Endodermal cell (in vitro differentiated cells): Measurements from ENCODE around the gene IFIT1B. TPM values are rescaled to one million over a fixed set of nuclear protein-coding genes. Genes with fewer than 3 reads are reported as not detected.

Experiments
- DNase-seq: peaks from one replicate; pipeline ENCODE4 v3.0.0-alpha.2; 2017
- H3K27ac ChIP-seq: 2 replicates; pipeline ENCODE4 v1.5.1; 2013; ENCODE audit warnings: mild to moderate bottlenecking, low read depth, low read length, moderate library complexity
- H3K27me3 ChIP-seq: 2 replicates; pipeline ENCODE4 v1.6.1; 2013; ENCODE audit warnings: mild to moderate bottlenecking, low read length, moderate library complexity; ENCODE audit not compliant: insufficient read depth, control insufficient read depth, poor library complexity, severe bottlenecking
- H3K36me3 ChIP-seq: 2 replicates; pipeline ENCODE4 v1.7.0; 2013; ENCODE audit warnings: mild to moderate bottlenecking, low read length, moderate library complexity; ENCODE audit not compliant: control insufficient read depth, insufficient read depth
- H3K4me1 ChIP-seq: one replicate; pipeline ENCODE4 v1.7.0; 2013; ENCODE audit warnings: low read length; ENCODE audit not compliant: control insufficient read depth, insufficient read depth
- H3K4me3 ChIP-seq: 2 replicates; pipeline ENCODE4 v1.5.1; 2013; ENCODE audit warnings: mild to moderate bottlenecking, low read length, moderate library complexity
- H3K9ac ChIP-seq: 2 replicates; pipeline ENCODE4 v1.6.1; 2013; ENCODE audit warnings: mild to moderate bottlenecking, low read length, moderate library complexity; ENCODE audit not compliant: poor library complexity, severe bottlenecking; ENCODE audit errors: extremely low read depth
- H3K9me3 ChIP-seq: 2 replicates; pipeline ENCODE4 v1.6.1; 2013; ENCODE audit warnings: mild to moderate bottlenecking, low read length, moderate library complexity; ENCODE audit not compliant: control insufficient read depth
- H3K27ac Mint-ChIP-seq: 2 replicates; pipeline ENCODE4 v1.8.0; 2020; ENCODE audit warnings: mixed read lengths
- H3K27me3 Mint-ChIP-seq: 2 replicates; pipeline ENCODE4 v1.8.0; 2021; ENCODE audit warnings: mild to moderate bottlenecking, mixed read lengths; ENCODE audit not compliant: insufficient read depth
- H3K36me3 Mint-ChIP-seq: 2 replicates; pipeline ENCODE4 v1.8.0; 2020; ENCODE audit warnings: low read depth, mixed read lengths
- H3K4me1 Mint-ChIP-seq: 2 replicates; pipeline ENCODE4 v1.8.0; 2020; ENCODE audit warnings: mixed read lengths
- H3K4me3 Mint-ChIP-seq: 2 replicates; pipeline ENCODE4 v1.8.0; 2020; ENCODE audit warnings: mild to moderate bottlenecking, moderate library complexity, mixed read lengths
- H3K9me3 Mint-ChIP-seq: 2 replicates; pipeline ENCODE4 v1.8.0; 2020; ENCODE audit warnings: mild to moderate bottlenecking, mixed read lengths
- WGBS, 2 experiments: methylation state at CpG; one replicate each; pipeline versions ENCODE4 v1.1.5 to v1.1.7; 2013; ENCODE audit warnings: missing lambda C conversion rate in 2 of 2, mixed read lengths in 1 of 2; ENCODE audit not compliant: insufficient coverage in 1 of 2, insufficient read length in 1 of 2; 5-methylcytosine and 5-hydroxymethylcytosine counted together
- total RNA-seq, 2 donors: library from RNA; stranded (reverse); fragmentation: NEBNext Ultra II Directional in 1 of 2; extraction: Animal tissue kit (Norgen Biotek cat#: 25700) in 1 of 2; gene quantifications; 2 replicates in 1 of 2; 3 replicates in 1 of 2; pipeline ENCODE4 v1.2.1, GENCODE V29; 2021
- TF ChIP-seq, protein P1 (sequence below): fragments of 200-600 bp; sonication (generic); conservative IDR thresholded peaks from 2 replicates; pipeline ENCODE4 v1.5.0; 2021; ENCODE audit warnings: antibody characterized with exemption, mild to moderate bottlenecking

The IFIT1B gene
- total RNA-seq, 2 donors from 2014 or later, result not detected

- whole genome bisulfite sequencing, 2 experiments, result 89 to 92% methylated on average over 3 of the region's 3 CpGs
- Mint-ChIP-seq H3K36me3 (no peaks in the 10 kb centered on the region), H3K4me1 (peaks cover 22% of the 10 kb centered on the region), H3K9me3 (no peaks in the 10 kb centered on the region), H3K4me3 (no peak overlapping the region), H3K27ac (no peak overlapping the region), H3K27me3 (no peaks in the 10 kb centered on the region)
- Histone ChIP-seq H3K36me3 (no peaks in the 10 kb centered on the region), H3K4me3 (no peak overlapping the region), H3K9ac (no peak overlapping the region), H3K4me1 (no peaks in the 10 kb centered on the region), H3K27me3 (no peaks in the 10 kb centered on the region), H3K27ac (no peak overlapping the region), H3K9me3 (no peaks in the 10 kb centered on the region)
- TF ChIP-seq, protein P1, sequence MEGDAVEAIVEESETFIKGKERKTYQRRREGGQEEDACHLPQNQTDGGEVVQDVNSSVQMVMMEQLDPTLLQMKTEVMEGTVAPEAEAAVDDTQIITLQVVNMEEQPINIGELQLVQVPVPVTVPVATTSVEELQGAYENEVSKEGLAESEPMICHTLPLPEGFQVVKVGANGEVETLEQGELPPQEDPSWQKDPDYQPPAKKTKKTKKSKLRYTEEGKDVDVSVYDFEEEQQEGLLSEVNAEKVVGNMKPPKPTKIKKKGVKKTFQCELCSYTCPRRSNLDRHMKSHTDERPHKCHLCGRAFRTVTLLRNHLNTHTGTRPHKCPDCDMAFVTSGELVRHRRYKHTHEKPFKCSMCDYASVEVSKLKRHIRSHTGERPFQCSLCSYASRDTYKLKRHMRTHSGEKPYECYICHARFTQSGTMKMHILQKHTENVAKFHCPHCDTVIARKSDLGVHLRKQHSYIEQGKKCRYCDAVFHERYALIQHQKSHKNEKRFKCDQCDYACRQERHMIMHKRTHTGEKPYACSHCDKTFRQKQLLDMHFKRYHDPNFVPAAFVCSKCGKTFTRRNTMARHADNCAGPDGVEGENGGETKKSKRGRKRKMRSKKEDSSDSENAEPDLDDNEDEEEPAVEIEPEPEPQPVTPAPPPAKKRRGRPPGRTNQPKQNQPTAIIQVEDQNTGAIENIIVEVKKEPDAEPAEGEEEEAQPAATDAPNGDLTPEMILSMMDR, result no peak
- no peak for DNase-seq
These were observed 3.7 kb upstream of the IFIT1B start for GRCh38 chr10:89373916-89374711.

GRCh38 chr10:89374713-89375141 is 3.1 kb upstream of the IFIT1B start:
- no peaks in the 10 kb centered on the region for H3K27me3 Mint-ChIP-seq
- Histone ChIP-seq H3K4me3 (no peak overlapping the region), H3K27ac (no peak overlapping the region), H3K4me1 (no peaks in the 10 kb centered on the region), H3K9me3 (no peaks in the 10 kb centered on the region), H3K9ac (no peak overlapping the region), H3K36me3 (no peaks in the 10 kb centered on the region), H3K27me3 (no peaks in the 10 kb centered on the region)
- DNase-seq, result no peak
- no peak overlapping the region for H3K27ac Mint-ChIP-seq
- TF ChIP-seq, protein P1, result no peak
- H3K4me1 Mint-ChIP-seq, result peaks cover 18% of the 10 kb centered on the region
- no peaks in the 10 kb centered on the region for H3K36me3 Mint-ChIP-seq
- H3K9me3 Mint-ChIP-seq, result no peaks in the 10 kb centered on the region
- no peak overlapping the region for H3K4me3 Mint-ChIP-seq

- Mint-ChIP-seq H3K27me3 (no peaks in the 10 kb centered on the region), H3K36me3 (no peaks in the 10 kb centered on the region), H3K9me3 (no peaks in the 10 kb centered on the region), H3K4me1 (peaks cover 12% of the 10 kb centered on the region), H3K4me3 (no peak overlapping the region), H3K27ac (no peak overlapping the region)
- no peak overlapping the region for H3K4me3 ChIP-seq
- no peaks in the 10 kb centered on the region for H3K9me3 ChIP-seq
- no peaks in the 10 kb centered on the region for H3K27me3 ChIP-seq
- TF ChIP-seq, protein P1, result no peak
- H3K4me1 ChIP-seq, result no peaks in the 10 kb centered on the region
- H3K27ac ChIP-seq, result no peak overlapping the region
- H3K36me3 ChIP-seq, result no peaks in the 10 kb centered on the region
- H3K9ac ChIP-seq, result no peak overlapping the region
- no peak for DNase-seq
These were observed 1.2 kb downstream of the IFIT1B start for GRCh38 chr10:89379103-89379502.
